ENCODE measurements around the gene DIP2C.

- no peak for TF ChIP-seq CTCF (IDR thresholded peaks at IDR 0.05)
- no peak for TF ChIP-seq POLR2A (IDR thresholded peaks at IDR 0.05)
These were observed 266.8 kb downstream of the DIP2C start for GRCh38 chr10:422675-423074.
